ACHN (cell line): ENCODE results near the gene PLEKHJ1.
A peak's percentile ranks its signal among the peaks of the same experiment; 100 is the strongest.

Source experiments
- DNase-seq: peaks from one replicate; pipeline ENCODE4 v3.0.0-alpha.2; 2015
- in situ Hi-C: cut with HindIII; loops from 2 replicates; pipeline ENCODE4 v1.10.0; 2017; ENCODE audit warnings: low sequenced_read_pairs, low pct_ligation_motif_present, low pct_unique_long_range_greater_than_20kb

The PLEKHJ1 gene

DNA sequence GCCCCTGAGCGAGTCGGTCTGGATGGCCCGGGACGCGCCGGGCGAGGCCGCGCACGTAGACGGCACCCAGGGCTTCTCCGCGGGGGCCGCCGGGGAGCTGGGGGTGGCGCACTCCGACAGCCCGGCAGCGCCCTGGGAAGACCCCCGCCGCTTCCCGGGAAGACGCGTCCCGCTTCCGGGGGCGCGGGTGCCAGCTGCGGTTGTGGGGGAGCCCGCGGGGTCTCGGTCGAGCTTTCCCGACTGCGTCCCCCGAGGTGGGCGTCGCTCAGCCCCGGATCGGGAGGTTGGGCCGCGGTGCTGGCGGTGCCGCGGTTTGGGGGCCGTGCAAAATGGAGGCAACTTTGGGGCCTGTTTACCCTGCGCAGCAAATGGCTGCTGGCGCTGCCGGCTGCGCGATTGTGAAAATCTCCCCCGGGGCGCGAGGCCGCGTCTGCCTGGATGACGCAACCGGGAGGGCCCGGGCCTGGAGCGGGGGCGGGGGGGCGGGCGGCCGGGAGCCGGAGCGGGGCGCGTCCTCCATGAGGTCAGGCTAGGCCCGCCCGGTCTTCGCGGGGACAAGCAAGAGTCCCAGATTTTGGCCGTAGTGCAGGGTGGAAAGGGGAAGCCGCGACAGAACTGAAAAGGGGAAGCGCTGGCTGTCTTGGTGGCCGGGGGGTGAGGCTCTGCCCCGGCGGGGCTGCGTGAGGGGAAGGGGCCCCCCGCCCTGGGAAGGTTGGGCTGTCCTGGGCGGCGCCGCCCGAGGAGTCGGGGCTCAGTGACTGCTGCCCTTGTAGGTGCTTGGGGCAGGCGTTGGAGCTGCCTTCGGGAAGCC, 34.5 kb upstream of the PLEKHJ1 start:
- in situ Hi-C loops: no loop called here
- peak; percentile 71 for DNase-seq

DNA sequence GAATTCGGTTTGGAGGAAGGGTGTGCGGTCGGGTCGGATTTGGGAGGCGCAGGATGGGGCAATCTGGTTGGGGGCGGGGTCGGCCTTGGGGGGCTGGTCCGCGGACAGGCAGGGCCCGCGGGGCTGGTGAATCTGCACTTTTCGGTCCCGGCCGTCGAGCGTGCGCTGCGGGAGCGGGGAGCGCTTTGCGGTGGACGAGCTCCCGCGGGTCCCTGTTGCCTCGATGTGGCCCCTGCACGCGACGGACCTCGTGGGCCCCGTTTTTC, 34.0 kb upstream of the PLEKHJ1 start:
- in situ Hi-C loops: no loop called here
- DNase-seq: no peak

DNA sequence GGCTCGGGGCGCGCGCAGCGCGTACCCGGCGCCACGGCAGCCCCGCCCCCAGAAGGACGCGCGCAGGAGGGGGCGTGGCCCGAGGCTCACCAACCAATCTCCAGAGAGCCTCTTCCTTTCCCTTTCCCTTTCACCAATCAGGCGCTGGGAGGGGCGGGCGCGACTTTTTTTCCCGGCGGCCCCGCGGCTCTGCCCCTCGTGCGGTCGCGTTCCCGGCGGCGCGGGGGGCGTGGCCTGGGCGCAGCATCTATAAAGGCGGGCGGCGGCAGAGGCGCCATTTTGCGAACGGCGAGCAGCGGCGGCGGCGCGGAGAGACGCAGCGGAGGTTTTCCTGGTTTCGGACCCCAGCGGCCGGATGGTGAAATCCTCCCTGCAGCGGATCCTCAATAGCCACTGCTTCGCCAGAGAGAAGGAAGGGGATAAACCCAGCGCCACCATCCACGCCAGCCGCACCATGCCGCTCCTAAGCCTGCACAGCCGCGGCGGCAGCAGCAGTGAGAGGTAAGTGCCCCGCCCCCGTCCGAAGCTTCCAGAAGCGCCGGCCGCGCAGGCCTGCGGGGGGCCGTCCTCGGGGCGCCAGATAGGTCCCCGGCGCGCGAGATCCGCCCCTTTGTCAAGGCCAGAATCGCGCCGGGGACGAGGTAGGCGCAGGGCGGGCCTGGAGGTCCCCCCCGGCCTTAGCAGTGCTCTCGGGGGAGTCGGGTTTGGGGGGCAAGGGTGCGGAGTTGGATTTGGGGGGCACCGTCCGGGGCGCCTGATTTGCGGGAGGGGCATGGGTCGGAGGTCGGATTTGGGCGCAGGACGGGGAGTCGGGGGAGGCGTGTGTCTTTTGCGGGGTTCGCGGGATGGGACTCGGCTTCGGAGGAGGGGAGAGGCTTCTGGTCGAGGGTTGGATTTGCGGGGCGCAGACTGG, 33.4 kb upstream of the PLEKHJ1 start:
- in situ Hi-C loops: no loop called here

GRCh38 chr19:2268861-2269243, 32.7 kb upstream of the PLEKHJ1 start:
- in situ Hi-C loops: no loop called here

More for the DNA sequence above, 33.4 kb upstream of the PLEKHJ1 start:
- DNase-seq: peak; percentile 92

DNA sequence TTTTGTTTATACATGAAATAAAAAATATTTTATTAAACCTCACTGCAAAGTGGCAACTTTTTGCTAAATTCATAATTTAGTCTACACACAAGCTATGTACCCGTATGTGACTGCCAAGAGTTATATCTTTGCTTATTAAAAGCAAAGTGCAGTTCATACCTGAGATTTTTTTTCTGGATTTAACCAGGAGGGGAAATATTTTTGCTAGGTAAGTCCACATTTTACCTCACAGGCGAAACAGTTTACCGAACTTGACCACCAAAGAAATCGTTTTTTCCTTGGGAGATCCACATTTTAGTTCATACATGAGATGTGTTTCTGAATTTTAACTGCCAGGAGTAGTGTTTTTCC, 32.3 kb upstream of the PLEKHJ1 start:
- DNase-seq: no peak
- in situ Hi-C loops: no loop called here

More at GRCh38 chr19:2268861-2269243, 32.7 kb upstream of the PLEKHJ1 start:
- DNase-seq: no peak

GRCh38 chr19:2266183-2266993, 30.3 kb upstream of the PLEKHJ1 start:
- in situ Hi-C loops: no loop called here
- no peak for DNase-seq

- in situ Hi-C loops: no loop called here
- DNase-seq: peak; percentile 28
Measured at GRCh38 chr19:2261438-2262172, 25.5 kb upstream of the PLEKHJ1 start.

- no peak for DNase-seq
- in situ Hi-C loops: no loop called here
Measured at GRCh38 chr19:2260341-2260805, 24.2 kb upstream of the PLEKHJ1 start.

GRCh38 chr19:2259336-2259735, 23.2 kb upstream of the PLEKHJ1 start:
- DNase-seq: no peak

GRCh38 chr19:2255982-2256685, 20.0 kb upstream of the PLEKHJ1 start, which contains the start of gene JSRP1:
Gene JSRP1 (minus strand): TSS chr19:2256417. CDS start chr19:2255314, 1,103 bp downstream.
- in situ Hi-C loops: no loop called here
- peak; percentile 73 for DNase-seq

More at GRCh38 chr19:2259336-2259735, 23.2 kb upstream of the PLEKHJ1 start:
- in situ Hi-C loops: no loop called here

DNA sequence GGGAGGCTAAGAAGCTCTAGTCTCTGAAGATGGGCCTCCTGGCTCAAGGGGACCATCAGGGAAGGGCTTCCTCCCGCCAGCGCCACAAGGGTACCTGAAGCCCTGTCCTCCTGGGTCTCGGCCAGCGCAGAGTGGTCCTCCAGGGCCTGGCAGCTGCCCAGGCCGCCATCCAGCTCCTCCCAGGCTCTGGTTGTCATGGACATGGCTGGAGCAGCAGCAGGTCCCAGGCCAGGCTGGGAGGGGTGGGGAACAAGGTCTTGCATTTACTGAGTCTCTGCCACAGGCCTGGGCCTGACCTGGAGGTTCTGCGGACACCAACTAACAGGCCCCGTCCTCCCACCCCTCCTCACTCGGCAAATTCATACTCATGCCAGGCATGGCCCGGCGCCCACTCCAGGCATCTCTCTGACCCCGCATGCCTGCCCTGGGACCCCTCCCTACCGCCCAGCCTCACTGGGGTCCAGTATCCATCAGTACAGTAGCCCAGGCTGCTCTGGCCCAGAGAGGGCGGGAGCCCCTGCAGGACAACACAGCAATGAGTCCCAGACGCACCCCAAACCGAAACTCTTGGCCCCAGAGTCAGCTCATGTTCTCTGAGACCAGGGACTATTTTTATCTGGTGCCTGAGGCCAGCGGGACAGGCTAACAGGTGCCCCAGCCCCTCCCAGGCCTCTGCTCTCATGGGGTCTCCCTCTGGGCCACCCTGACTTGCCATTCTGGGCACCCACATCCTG, 19.1 kb upstream of the PLEKHJ1 start:
- DNase-seq: no peak
- in situ Hi-C loops: no loop called here

DNA sequence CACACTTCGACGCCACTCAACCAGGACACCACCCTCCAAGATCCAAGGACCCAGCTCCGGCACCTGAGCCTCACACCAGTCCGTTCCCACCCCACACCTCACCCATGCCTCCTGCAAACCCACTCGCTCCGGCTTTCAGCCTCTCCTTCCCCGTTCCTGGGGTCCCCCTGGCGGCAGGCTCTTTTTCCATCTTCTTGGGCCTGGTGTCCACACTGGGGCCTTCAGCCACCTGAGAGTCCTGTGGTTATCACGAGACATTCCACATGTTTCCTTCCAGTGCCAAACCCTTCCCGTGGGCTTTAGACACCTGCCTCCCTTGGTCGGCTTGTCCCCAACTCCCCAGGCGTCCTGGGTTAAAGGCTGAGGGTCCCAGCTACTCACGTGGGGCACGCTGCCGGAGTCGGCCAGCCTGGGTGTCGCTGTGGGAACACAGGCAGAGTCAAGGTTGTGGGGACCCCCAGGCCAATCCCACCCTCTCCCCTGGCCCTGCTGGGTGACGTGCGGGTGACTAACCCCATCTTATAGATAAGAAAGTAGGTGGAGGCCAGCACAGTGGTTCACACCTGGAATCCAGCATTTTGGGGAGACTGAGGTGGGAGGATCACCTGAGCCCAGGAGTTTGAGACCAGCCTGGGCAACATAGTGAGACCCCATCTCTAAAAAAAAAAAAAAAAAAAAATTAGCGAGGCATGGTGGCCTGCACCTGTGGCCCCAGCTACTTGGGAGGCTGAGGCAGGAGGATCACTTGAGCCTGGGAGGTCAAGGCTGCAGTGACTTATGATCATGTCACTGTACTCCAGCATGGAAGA, 18.1 kb upstream of the PLEKHJ1 start:
- DNase-seq: no peak
- in situ Hi-C loops: no loop called here

- in situ Hi-C loops: no loop called here
Measured at GRCh38 chr19:2253106-2254063, 17.3 kb upstream of the PLEKHJ1 start.

DNA sequence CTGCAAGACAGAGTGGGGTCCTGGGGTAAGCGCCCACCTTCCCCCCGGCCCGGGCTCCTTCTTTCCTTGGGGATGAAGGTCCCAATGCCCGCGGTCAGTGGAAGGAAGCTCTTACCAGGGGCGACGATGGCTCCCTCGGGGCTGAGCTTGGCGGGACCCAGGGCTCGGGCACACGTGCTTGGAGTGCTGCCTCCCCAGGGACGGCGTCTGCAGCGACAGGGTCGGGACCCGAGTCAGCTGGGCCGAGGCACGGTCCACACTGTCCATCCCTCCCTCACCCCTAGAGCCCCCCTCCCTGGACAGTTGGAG, 16.6 kb upstream of the PLEKHJ1 start:
- DNase-seq: no peak
- in situ Hi-C loops: no loop called here

More at GRCh38 chr19:2253106-2254063, 17.3 kb upstream of the PLEKHJ1 start:
- no peak for DNase-seq

DNA sequence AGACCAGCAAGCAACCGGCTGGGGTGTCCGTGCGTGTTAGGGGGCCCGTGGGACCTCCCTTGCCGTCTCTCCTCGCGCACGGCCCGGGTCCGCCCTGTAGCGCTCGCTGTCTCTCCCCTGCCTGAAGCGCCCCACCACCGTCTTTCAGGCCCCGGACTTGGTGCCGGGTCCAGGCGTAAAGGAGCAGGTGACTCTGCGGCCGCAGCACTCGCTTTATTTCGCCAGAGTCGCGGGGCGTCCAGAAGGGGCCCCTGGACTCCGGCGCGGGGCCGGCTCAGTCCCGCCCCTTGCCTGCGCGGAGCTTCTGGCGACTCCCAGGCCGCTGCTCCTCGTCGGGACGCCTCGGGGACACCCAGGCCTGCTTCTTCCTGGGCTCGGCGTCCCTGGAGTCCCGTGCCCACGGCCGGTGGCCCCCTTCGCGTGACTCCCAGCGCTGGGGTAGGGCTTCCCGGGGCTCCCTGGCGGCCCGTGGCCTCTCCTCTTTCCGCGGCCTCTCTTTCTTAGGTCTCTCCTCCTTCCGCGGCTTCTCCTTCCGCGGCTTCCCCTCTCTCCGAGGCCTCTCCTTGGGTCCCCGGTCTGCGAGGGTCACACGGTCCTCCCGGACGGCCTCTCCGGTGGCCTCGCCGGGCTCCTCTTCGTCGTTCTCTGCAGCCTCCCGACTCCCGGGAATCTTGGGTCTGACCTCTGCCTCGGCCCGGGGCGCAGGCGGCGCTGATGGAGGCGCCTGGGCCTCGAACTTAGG, 16.1 kb upstream of the PLEKHJ1 start:
- in situ Hi-C loops: no loop called here
- no peak for DNase-seq
